ENCODE results near the gene BCCIP.

- no peak for TF ChIP-seq CTCF (optimal IDR thresholded peaks at IDR 0.05 in 1 of 3, IDR thresholded peaks at IDR 0.05 in 1 of 3, conservative IDR thresholded peaks at IDR 0.05 in 1 of 3; ENCODE audit: extremely low read depth in 1 of 3, insufficient read depth in 2 of 3, low read length in 3 of 3)
- no peak for TF ChIP-seq EZH2 (IDR thresholded peaks at IDR 0.05; ENCODE audit: low read length)
These were observed 33.9 kb downstream of the BCCIP start for GRCh38 chr10:125857185-125857760.
